Stimulated activated CD4-positive, alpha-beta T cell treated with anti-CD3 and anti-CD28 coated beads, TNF-alpha, amount 100 ng/mL, for 1 hour (primary cell): ENCODE results near the gene BCL11B.

Experiments
- DNase-seq, 3 donors: peaks; one replicate each; pipeline ENCODE4 v3.0.0-alpha.2; 2020; ENCODE audit warnings: low read depth in 3 of 3, low spot score in 1 of 3

The BCL11B gene

DNA sequence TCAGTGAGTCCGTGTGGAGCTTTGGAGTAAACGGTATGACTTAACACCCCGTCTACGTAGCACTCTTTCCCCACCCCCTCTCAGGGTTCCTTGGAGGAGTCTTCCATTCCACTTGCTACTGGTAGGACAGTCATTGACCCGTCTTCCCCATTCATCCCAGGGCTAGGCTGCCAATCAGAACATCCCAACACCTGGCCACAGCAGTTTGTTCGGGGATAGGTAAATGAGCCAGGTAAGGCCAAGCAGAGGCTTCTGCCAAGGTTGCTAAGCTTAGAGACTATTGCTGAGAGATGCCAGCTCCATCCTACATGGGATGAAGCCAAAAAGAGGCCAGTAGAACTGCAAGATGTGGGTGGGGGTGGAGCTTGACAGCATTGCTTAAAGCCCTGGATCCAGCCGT, 130.8 kb downstream of the BCL11B start:
- DNase-seq: no peak

DNA sequence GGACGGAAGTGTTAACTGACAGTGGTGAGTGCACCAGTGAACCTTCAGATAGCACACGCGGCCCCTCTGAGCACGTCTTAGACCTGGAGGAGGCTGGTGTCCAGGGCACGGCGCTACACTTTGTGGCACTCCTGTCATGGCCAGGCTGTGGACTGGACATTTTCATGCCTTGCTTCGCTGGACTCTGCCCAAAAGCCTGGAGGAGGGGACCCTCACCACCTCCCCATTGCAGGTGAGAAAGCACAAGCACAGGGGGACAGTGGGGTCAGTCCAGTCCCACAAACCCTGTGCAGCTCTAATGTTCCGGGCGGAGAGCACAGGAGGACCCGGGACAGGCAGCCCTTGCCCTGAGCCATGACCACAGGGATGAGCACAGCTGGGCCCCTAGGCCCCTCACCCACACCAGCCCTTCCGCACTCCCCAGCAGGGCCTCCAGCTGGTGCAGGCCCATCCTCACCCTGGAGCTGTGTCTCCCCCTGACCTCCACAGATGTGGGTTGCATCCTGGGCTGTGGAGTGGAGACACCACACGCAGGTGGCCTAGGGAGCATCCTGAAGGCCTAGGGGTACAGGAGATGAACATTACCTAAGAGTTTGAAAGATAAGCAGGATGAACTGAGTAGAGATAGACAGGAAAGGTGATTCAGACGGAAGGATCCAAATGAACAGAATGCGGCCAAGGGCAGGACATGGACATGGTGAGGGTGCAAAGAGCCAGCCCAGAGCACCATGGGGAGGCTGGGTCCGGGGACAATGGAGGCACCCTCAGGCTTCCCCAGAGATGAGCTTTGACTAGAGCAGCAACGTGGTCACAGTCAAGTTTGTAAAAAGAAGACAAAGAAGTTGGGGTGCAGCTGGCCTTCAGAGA, 132.8 kb downstream of the BCL11B start:
- no peak for DNase-seq

DNA sequence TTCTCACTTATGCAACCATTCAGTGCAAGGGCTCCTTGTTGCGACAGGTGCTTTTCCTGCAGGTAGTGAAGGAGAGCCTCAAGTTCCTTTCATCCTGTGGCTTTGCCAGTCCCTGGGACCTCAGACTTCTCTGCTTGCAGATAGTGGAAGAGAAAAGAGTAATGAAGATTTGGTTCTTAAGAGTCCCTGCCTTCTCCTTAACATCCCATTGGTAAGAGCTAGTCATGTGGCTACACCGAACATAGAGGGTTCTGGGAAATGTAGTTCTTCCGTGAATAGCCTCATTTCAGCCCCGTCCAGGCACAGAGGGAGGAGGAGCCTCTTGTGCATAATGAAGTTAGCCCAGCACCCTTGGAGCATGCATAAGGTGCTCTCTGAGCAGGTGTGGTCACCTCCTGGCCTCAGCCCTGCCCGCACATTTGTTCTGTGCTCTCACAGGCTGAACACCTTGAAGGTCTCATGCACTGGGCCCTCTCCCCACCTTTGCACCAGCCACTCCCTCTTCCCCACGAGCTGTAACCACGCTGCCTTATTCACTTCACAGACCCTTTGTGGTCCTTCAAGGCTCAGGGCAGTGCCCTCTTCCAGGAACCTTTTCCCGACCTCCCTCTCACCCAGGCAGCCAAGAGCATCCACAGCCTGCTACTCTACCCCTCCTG, 134.0 kb downstream of the BCL11B start:
- DNase-seq: no peak

GRCh38 chr14:99137001-99137700, 134.8 kb downstream of the BCL11B start:
- no peak for DNase-seq

GRCh38 chr14:99136401-99136800, 135.6 kb downstream of the BCL11B start:
- DNase-seq: no peak

DNA sequence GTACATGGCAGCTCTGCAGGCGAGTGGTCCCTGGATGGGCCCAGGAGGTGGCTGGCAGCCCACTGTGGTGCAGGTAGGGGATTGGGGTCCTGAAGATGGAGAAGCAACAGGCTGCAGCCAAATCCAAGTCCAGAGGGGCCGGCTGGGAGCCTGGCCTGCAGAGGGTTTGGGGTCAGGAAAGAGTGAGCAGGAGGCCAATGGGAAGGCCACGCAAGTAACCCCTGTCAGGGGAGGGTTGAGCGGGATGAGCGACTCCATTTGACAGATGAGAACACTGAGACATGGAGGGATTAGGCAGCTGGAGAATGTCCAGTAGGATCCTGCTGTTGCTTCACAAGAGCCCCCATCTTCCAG, 136.0 kb downstream of the BCL11B start:
- no peak for DNase-seq

GRCh38 chr14:99134516-99135046, 137.4 kb downstream of the BCL11B start:
- DNase-seq: no peak

DNA sequence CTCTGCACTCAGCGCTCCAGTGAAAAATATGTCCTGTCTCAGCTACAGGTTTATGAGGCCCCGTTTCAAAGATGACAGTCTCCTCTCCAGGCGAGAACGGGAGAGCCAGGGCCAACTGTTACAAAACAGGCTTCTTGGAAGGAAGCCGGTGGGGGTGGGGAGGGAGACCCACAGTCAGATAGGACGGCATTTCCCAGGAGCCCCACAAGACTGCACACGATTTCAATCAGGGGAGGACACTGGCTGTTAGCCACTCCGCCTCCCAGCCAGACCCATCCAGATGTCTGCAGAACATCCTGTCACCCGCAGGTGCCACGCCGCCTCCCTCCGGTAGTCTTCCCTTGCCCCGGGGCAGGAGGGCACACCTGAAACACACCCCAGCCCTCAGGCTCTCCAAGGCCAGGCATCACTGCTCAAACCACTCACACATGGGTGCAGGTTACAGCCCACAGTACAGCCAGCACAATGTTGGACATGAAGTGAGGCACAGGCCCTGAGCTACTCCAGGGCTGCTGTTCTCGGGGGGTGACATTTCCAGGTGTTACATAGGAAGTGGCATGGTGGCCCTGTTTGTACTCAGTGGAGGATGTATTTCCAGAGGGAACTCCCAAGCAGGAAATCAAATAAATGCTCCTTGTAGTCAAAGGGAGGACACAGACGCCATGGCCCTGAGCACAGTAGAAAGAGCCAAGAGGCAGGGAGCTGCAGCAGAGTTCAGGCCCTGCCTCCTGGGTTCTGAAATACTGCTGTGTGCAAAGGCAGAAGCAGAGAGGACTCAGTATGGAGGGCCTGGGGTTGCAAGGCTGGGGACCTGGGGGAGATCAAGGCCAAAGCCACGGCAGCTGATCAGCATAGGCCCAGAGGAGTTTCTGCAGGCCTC, 138.1 kb downstream of the BCL11B start:
- DNase-seq: no peak

GRCh38 chr14:99132821-99133635, 139.0 kb downstream of the BCL11B start:
- DNase-seq: no peak

DNA sequence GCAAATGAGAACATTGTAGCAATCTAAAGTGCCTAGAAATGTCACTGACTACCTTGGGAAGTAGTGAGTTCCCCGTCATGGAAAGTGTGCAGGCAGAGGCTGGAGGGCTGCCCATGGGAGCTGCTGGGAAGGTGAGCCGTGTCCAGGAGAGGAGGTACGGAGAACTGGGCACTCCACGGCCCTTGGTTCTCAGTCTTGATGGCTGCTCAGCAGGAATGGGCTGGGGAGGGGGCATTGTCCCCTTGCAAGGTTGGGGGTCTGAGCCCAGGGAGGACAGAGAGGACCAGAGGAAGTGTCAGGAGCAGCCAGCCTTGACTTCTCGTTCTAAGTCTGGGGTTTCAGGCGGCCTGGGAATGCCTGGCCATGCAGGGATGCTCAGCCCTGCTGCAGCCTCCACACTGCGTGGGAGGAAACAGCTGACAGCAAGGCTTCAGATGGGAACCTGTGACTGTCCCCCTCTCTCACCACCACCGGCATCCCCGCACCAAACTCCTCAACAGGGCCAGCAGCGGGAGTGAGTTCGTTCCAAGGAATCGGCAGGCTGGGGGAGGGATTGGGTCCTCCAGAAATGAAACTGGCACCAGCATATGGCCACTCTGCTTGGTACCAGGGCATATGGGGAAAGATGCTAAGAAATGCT, 140.2 kb downstream of the BCL11B start:
- no peak for DNase-seq

DNA sequence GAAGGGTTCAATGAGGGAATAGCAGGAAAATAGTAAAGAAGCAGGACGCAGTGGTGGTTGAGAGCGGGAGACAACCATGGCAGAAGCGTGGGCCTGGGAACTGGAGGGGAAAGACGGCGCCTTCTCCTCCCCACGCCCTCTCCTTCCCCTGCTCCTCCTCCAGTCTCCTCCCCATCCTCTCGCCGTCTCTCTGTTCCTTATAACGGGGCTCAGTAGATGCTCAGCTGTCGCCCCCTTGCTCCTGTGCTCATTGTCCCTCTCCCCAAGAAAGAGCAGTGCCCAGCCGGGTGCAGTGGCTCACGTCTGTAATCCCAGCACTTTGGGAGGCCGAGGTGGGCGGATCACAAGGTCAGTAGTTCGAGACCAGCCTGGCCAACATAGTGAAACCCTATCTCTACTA, 142.0 kb downstream of the BCL11B start:
- DNase-seq: no peak

GRCh38 chr14:99129211-99129696, 142.7 kb downstream of the BCL11B start:
- no peak for DNase-seq

DNA sequence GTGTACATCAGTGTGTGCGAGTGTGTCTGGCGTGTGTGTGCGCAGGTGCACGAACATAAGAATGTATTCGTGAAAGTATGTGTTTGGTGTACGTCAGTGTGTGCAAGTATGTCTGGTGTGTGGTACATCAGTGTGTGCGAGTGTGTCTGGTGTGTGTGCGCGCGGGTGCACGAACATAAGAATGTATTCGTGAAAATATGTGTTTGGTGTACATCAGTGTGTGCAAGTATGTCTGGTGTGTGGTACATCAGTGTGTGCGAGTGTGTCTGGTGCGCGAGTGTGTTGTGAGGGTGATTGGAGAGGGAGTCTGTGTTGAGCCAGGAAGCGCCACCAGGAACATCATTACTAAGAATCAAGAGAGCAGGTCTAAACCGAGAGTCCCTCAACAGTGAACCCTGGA, 143.8 kb downstream of the BCL11B start:
- DNase-seq: no peak

DNA sequence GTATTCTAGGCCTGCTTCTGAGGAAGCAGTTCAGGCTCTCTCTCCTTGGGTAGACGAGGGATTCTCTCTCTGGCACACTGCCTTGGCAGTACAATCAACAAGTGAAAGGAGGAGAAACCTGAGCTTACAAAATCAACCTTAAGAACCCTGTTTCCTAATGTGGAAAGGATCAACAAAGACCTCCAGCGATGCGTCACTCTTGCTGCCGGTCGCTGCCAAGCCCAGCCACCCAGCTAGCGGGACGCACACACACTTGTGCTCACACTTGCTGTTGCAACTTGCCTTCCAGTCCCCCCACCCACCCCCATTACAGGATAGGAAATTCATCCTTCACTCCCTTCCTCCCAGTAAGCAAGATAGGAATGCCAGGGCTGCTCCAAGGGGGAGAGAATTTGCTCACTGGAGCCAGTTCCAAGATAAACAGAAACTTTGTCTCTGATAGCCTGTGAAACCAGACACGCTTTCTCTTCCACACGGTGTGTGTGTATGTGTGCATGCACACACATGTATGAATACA, 144.3 kb downstream of the BCL11B start:
- no peak for DNase-seq

- no peak for DNase-seq
Measured at GRCh38 chr14:99125616-99126431, 146.2 kb downstream of the BCL11B start.

DNA sequence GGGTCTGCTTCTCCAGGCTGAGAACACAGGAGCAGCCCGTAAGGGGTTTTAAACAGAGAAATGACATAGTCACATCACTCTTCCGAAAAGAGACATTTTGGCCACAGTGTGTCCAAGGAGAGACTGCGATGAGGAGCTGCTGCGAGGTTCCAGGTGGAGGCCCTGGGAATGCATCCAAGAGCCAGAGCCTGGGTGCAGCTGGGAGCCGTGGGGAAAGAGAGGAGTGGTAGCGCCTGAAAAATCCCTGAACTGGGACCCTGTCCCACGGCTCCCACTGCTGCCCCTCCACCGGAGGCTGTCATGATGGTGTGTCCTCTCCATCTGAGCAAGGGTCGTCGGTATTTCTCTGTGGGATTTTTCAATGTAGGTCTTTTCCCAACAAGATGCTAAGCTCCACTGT, 146.9 kb downstream of the BCL11B start:
- no peak for DNase-seq

- DNase-seq: no peak
Measured at GRCh38 chr14:99124482-99125105, 147.4 kb downstream of the BCL11B start.
